Renal cortex interstitium (tissue), 11 donors: Measurements from ENCODE around the gene UCHL5. TPM values are rescaled to one million over a fixed set of nuclear protein-coding genes. Genes with fewer than 3 reads are reported as not detected.
"Not testable (repeated sequence)": the region's sequence is repeated elsewhere in the genome, so short reads cannot be mapped to it uniquely, and the experiment has no call there.

Experiments used
- DNase-seq, 11 donors: peaks; one replicate each; pipeline ENCODE4 v3.0.0-alpha.2; 2013; ENCODE audit warnings: low read depth in 9 of 11, low spot score in 4 of 11; ENCODE audit errors: extremely low read depth in 1 of 11
- polyA plus RNA-seq, 3 donors: library from polyadenylated mRNA; unstranded; fragments of 120-200 nt; gene quantifications; one replicate each; pipeline ENCODE4 v1.2.1, GENCODE V29; 2013; ENCODE audit not compliant: insufficient read length in 3 of 3

The UCHL5 gene
- polyA plus RNA-seq, 3 donors = 36.9 to 48.7 (median 43.3) TPM

DNA sequence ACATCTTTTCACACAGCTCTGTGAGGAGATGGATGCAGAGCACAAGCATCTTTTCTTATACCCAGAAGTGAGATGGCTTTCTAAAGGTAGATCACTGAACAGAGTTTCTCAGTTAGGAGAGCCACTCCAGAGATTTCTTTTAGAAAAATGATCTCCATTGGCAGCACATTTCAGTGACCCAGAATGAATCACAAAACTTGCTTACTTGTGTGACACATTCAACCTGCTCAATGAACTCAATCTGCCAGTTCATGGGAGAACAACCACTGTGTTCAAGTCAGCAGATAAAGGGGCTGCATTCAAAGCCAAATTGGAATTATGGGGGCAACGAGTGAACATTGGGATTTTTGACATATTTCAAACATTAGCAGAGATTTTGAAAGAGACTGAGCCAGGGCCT, 78.3 kb downstream of the UCHL5 start:
- no peak for DNase-seq

DNA sequence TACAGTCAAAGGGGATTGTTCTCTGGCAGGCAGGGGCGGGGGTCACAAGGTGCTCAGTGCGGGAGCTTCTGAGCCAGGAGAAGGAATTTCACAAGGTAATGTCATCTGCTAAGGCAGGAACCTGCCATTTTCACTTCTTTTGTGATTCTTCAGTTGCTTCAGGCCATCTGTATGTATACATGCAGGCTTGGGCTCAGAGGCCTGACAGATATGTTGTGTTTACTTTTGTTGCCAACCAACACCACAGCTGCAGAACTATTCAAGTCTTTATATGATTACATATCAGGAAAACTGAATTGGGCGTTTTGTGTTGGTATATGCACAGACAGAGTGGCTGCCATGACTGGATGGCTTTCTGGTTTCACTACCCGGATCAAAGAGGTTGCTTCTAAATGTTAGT, 78.8 kb downstream of the UCHL5 start:
- not testable (repeated sequence) for DNase-seq

DNA sequence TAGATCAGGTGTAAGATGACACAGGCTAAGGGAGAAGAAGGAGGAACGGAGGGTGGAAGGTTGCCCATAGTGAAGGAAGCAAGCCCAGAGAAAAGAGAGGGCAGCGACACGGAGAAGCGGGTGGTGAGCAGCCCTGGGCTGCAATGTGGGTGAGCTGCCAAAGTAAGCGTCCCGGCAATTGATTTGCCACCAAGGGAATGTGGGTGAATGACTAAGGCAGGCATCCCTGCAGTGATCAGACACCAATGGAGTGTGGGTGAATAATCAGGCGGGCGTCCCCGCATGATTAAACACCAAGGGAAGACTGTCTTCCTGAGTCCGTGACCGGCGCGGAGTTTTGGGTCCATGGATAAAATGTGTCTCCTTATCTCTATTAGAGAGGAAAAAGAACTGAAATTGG, 79.6 kb downstream of the UCHL5 start:
- DNase-seq = no peak

DNA sequence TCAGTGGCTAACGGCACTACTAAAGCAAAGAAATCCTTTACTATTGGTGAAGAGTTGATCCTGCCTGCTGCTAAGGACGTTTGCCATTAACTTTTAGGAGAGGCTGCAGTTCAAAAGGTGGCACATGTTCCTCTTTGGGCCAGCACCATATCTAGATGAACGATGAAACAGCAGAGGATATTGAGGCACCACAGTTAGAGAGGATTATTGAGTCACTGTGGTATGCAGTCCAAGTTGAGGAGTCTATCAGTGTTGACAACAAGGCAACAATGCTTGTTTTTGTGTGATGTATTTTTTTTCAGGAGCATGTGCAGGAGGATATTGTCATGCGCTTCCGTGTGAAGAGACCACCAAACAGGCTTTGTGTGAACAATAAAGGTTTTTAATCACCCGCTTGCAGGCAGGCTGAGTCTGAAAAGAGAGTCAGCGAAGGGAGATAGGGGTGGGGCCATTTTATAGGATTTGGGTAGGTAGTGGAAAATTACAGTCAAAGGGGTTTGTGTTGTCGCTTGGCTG, 80.9 kb downstream of the UCHL5 start:
- no peak for DNase-seq

GRCh38 chr1:192977089-192977706, 82.0 kb downstream of the UCHL5 start:
- no peak for DNase-seq

DNA sequence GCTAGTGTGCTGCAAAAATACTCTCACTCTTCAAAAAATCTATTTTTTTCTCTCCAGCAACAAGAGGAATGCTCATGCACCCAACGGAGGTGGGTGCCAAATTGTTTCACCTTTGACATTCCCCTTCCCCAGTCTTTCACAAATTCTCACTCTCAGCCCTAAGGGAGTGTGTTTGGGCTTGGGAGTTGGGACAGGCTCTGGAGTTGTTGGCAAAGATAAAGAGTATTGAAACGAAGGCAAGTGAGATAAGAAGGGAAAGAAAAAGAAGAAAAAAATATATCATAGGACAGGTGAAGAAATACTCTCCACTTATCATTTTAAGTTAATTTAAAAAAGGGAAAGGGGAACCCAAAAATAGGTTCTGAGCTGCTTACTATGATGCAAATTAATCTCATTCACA, 82.6 kb downstream of the UCHL5 start:
- DNase-seq = no peak

DNA sequence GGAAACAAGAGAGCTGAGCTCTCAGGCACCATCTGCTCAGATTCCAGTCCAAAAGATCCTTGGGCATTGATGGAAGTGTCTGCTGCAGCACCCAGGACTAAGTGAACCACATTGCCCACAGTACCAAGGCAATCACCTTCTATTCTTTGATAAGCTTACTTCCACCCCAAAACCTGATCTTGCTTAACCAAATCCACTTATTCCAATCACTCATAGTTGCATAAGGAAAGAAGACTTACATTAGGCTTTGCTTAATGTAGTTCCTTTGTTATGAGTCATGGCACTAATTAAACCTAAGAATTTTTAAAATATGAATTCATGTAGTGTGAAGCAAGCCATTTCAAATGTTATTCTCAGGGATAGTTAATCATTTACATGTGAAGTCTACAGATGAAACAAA, 84.5 kb downstream of the UCHL5 start:
- no peak for DNase-seq

- no peak for DNase-seq
These were observed 85.2 kb downstream of the UCHL5 start for GRCh38 chr1:192973988-192974387.

- DNase-seq = no peak
These were observed 86.0 kb downstream of the UCHL5 start for GRCh38 chr1:192973202-192973601.

GRCh38 chr1:192969091-192969490, 90.1 kb downstream of the UCHL5 start:
- DNase-seq = no peak

GRCh38 chr1:192968323-192968722, 90.8 kb downstream of the UCHL5 start:
- DNase-seq = no peak

- DNase-seq = no peak
These were observed 91.3 kb downstream of the UCHL5 start for GRCh38 chr1:192967901-192968300.

- DNase-seq = no peak
These were observed 91.8 kb downstream of the UCHL5 start for GRCh38 chr1:192967211-192967877.

GRCh38 chr1:192966073-192966472, 93.1 kb downstream of the UCHL5 start:
- no peak for DNase-seq

DNA sequence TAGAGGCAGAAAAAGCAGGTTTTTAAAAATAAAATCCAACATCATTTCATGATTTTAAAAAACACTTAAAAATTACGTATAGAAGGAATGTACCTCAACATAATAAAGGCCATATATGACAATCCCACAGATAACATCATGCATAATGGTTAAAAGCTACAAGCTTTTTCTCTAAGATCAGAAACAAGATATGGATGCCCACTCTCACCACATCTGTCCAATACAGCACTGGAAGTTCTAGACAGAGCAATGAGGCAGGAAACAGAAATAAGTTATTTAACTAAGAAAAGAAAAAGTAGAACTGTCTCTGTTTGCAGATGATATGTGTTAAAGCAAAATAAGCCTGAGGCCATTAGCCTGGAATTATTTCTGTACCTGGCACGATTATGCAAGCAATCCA, 96.3 kb downstream of the UCHL5 start:
- no peak for DNase-seq

Other genes starting within 250 kb of the UCHL5 start
- 10 to 100 TPM; 38.8 to 51.6 (median 45.6) TPM for gene RO60, start 252 bp upstream of the UCHL5 start, polyA plus RNA-seq
- 10 to 100 TPM; 13.1 to 13.3 (median 13.3) TPM for gene GLRX2, start 46.1 kb upstream of the UCHL5 start, polyA plus RNA-seq
- 10 to 100 TPM; 41.4 to 46.1 (median 42.1) TPM for gene CDC73, start 62.7 kb upstream of the UCHL5 start, polyA plus RNA-seq
- 10 to 100 TPM; 14.0 to 16.2 (median 15.1) TPM for gene B3GALT2, start 127.3 kb upstream of the UCHL5 start, polyA plus RNA-seq